GM12878 (cell line): Measurements from ENCODE around the gene MVB12B. TPM values are rescaled to one million over a fixed set of nuclear protein-coding genes. Genes with fewer than 3 reads are reported as not detected.

Experiments
- ATAC-seq: fragments of 200-7000 bp; cut with Tn5 transposase; 3 replicates; pipeline ENCODE4 v1.9.1; 2020; ENCODE audit warnings: mild to moderate bottlenecking, moderate library complexity
- BruUV-seq: library from RNA; stranded (reverse); fragments of 400-500 nt; replicated peaks from 2 replicates; lab custom pipeline; 2021; lab: Mats Ljungman, UMichigan
- CTCF ChIA-PET: fragments of 300-600 bp; sonication (Branson Sonifier 250); formaldehyde crosslinking; extraction: SDS; loops from one replicate; lab custom pipeline; 2021; ENCODE audit warnings: inconsistent platforms; lab: Yijun Ruan, JAX
- POLR2A ChIA-PET: fragments of 350-600 bp; formaldehyde crosslinking; extraction: SDS; loops from one replicate; lab custom pipeline; 2021; ENCODE audit warnings: inconsistent platforms; lab: Charles Lee
- RAD21 ChIA-PET: fragments of 300-600 bp; sonication (Branson Sonifier 250); formaldehyde crosslinking; loops from one replicate; lab custom pipeline; 2023; ENCODE audit warnings: antibody characterized with exemption; ENCODE audit not compliant: unreplicated experiment; lab: Charles Lee
- SMC1A ChIA-PET: fragments of 300-600 bp; sonication (Branson Sonifier 250); formaldehyde crosslinking; loops from one replicate; lab custom pipeline; 2023; ENCODE audit not compliant: unreplicated experiment, uncharacterized antibody; lab: Charles Lee
- DNase-seq: peaks from one replicate; pipeline ENCODE4 v3.0.0-alpha.2; 2011; ENCODE audit warnings: low read depth, low spot score
- FAIRE-seq: peaks from 3 replicates; lab custom pipeline; 2011; peaks lifted over from hg19 to GRCh38; lab: Jason Lieb, UNC
- H2AFZ ChIP-seq: 2 replicates; pipeline ENCODE4 v1.6.0; 2011; ENCODE audit warnings: low read depth, low read length, control low read depth; ENCODE audit not compliant: control insufficient read depth
- H3K27ac ChIP-seq: 2 replicates; pipeline ENCODE4 v1.5.1; 2011; ENCODE audit warnings: control low read depth; ENCODE audit not compliant: control insufficient read depth, insufficient read depth
- H3K27me3 ChIP-seq, 2 experiments: replicated peaks in 1 of 2; 2 replicates each; pipeline versions ENCODE4 v1.6.0 to v1.6.1; 2011; ENCODE audit warnings: low read length in 1 of 2; ENCODE audit not compliant: control insufficient read depth in 2 of 2, insufficient read depth in 2 of 2
- H3K36me3 ChIP-seq, 2 experiments: 2 replicates each; pipeline ENCODE4 v1.5.1; 2011; ENCODE audit warnings: low read length in 1 of 2; ENCODE audit not compliant: control insufficient read depth in 2 of 2, insufficient read depth in 2 of 2
- H3K4me1 ChIP-seq: 2 replicates; pipeline ENCODE4 v1.6.1; 2011; ENCODE audit warnings: mild to moderate bottlenecking, low read length, moderate library complexity, mixed read lengths; ENCODE audit not compliant: control insufficient read depth, insufficient read depth
- H3K4me2 ChIP-seq: 2 replicates; pipeline ENCODE4 v1.6.0; 2011; ENCODE audit warnings: control low read depth; ENCODE audit not compliant: control insufficient read depth, insufficient read depth
- H3K4me3 ChIP-seq: fragments of 200-600 bp; sonication (generic); 2 replicates; pipeline ENCODE4 v1.5.1; 2016
- H3K79me2 ChIP-seq: 2 replicates; pipeline ENCODE4 v1.6.0; 2011; ENCODE audit warnings: low read length; ENCODE audit not compliant: control insufficient read depth, insufficient read depth
- H3K9ac ChIP-seq: 2 replicates; pipeline ENCODE4 v1.8.0; 2011; ENCODE audit warnings: low read length, control low read depth, mixed read lengths; ENCODE audit not compliant: control insufficient read depth, insufficient read depth
- H3K9me3 ChIP-seq: replicated peaks from 3 replicates; pipeline ENCODE4 v1.5.1; 2011; ENCODE audit warnings: mild to moderate bottlenecking, low read length; ENCODE audit not compliant: control insufficient read depth, insufficient read depth
- H4K20me1 ChIP-seq: 2 replicates; pipeline ENCODE4 v1.6.0; 2011; ENCODE audit not compliant: control insufficient read depth, insufficient read depth
- CREM ChIP-seq: IDR thresholded peaks from 2 replicates; pipeline ENCODE4 v1.6.1; 2014; ENCODE audit warnings: antibody characterized with exemption, low read depth
- WGBS: methylation state at CpG from one replicate; pipeline ENCODE4 v1.1.6; 2016; ENCODE audit warnings: low lambda C conversion rate; ENCODE audit not compliant: insufficient replicate concordance, insufficient coverage; ENCODE audit errors: missing lambda C conversion rate; 5-methylcytosine and 5-hydroxymethylcytosine counted together
- in situ Hi-C: fragments of 300-500 bp; cut with MboI; formaldehyde crosslinking; loops from 9 replicates; pipeline ENCODE4 v1.14.3; 2018; ENCODE audit warnings: mixed read lengths
- intact Hi-C: fragments of 100-400 bp; cut with micrococcal nuclease; formaldehyde crosslinking; loops from one replicate; pipeline ENCODE4 v1.14.2; 2022; ENCODE audit not compliant: unreplicated experiment
- polyA plus RNA-seq, 11 experiments: library from polyadenylated mRNA; depleted of rRNA in 4 of 11; unstranded in 6 of 11; stranded (reverse) in 5 of 11; fragments of >200 nt; fragmentation: Nextera tagmentation in 4 of 11; fragmentation: Illumina TruSeq in 1 of 11; extraction: Ambion mirVana in 4 of 11; extraction: Trizol in 1 of 11; gene quantifications; 1 replicate in 1 of 11; 2 replicates in 10 of 11; pipeline versions ENCODE4 v1.2.1 to v1.2.3, GENCODE V29; 2011 to 2016; ENCODE audit warnings: inconsistent platforms in 2 of 11, missing spikeins in 2 of 11, low read depth in 1 of 11
- total RNA-seq, 4 experiments: library from RNA; depleted of rRNA in 3 of 4; stranded (reverse); fragments of >200 nt in 3 of 4; fragmentation: Illumina TruSeq in 1 of 4; extraction: Trizol in 1 of 4; gene quantifications; 2 replicates each; pipeline versions ENCODE4 v1.2.1 to v1.2.3, GENCODE V29; 2013 to 2021
- TF ChIP-seq, protein P1 (sequence below): fragments of 450-650 bp; conservative IDR thresholded peaks from 2 replicates; pipeline ENCODE4 v1.6.1; 2017; ENCODE audit warnings: mild to moderate bottlenecking, moderate library complexity
- TF ChIP-seq, protein P2 (sequence below): fragments of 450-650 bp; formaldehyde crosslinking; IDR thresholded peaks from 2 replicates; pipeline ENCODE4 v1.4.0; 2020; ENCODE audit warnings: mild to moderate bottlenecking, moderate library complexity

MVB12B gene
- total and polyA plus RNA-seq, 10 of the 15 experiments (the other 5 are each of a cell fraction or from before 2014, with no cell fraction given) = 0.08 TPM; not detected in 9

GRCh38 chr9:126548312-126548711 is 221.7 kb downstream of the MVB12B start:
- ATAC-seq (no peak), FAIRE-seq (no peak), DNase-seq (no peak)
- RAD21 ChIA-PET = no interaction called here
- H4K20me1 ChIP-seq = no peaks in the 10 kb centered on the region
- no peaks in the 10 kb centered on the region; the same call in 2 of the 3 replicates for H3K9me3 ChIP-seq
- intact Hi-C loops (no loop called here), in situ Hi-C loops (no loop called here)
- no peak overlapping the region for H3K4me3 ChIP-seq
- no peaks in the 10 kb centered on the region for H3K27me3 ChIP-seq
- no peak overlapping the region for H2AFZ ChIP-seq
- WGBS = 10% methylated on average over 7 of the region's 7 CpGs
- H3K79me2 ChIP-seq = no peaks in the 10 kb centered on the region
- no TSS peak for BruUV-seq
- H3K4me1 ChIP-seq = no peaks in the 10 kb centered on the region
- no peak overlapping the region for H3K4me2 ChIP-seq
- H3K36me3 ChIP-seq = no peaks in the 10 kb centered on the region
- H3K27ac ChIP-seq = no peak overlapping the region
- POLR2A ChIA-PET = no interaction called here
- TF ChIP-seq, protein P1, sequence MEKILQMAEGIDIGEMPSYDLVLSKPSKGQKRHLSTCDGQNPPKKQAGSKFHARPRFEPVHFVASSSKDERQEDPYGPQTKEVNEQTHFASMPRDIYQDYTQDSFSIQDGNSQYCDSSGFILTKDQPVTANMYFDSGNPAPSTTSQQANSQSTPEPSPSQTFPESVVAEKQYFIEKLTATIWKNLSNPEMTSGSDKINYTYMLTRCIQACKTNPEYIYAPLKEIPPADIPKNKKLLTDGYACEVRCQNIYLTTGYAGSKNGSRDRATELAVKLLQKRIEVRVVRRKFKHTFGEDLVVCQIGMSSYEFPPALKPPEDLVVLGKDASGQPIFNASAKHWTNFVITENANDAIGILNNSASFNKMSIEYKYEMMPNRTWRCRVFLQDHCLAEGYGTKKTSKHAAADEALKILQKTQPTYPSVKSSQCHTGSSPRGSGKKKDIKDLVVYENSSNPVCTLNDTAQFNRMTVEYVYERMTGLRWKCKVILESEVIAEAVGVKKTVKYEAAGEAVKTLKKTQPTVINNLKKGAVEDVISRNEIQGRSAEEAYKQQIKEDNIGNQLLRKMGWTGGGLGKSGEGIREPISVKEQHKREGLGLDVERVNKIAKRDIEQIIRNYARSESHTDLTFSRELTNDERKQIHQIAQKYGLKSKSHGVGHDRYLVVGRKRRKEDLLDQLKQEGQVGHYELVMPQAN = no peak
- CTCF ChIA-PET = interaction anchor here (1.3 kb wide), 1 partner anchor 50 kb away, joined by 3 read pairs; no protein-coding TSS in a partner anchor
- H3K9ac ChIP-seq = no peak overlapping the region
- SMC1A ChIA-PET = no interaction called here

- SMC1A ChIA-PET = no interaction called here
- H3K27ac ChIP-seq = no peak overlapping the region
- in situ Hi-C loops = no loop called here
- no peaks in the 10 kb centered on the region for H3K36me3 ChIP-seq
- BruUV-seq = no TSS peak
- TF ChIP-seq, protein P2, sequence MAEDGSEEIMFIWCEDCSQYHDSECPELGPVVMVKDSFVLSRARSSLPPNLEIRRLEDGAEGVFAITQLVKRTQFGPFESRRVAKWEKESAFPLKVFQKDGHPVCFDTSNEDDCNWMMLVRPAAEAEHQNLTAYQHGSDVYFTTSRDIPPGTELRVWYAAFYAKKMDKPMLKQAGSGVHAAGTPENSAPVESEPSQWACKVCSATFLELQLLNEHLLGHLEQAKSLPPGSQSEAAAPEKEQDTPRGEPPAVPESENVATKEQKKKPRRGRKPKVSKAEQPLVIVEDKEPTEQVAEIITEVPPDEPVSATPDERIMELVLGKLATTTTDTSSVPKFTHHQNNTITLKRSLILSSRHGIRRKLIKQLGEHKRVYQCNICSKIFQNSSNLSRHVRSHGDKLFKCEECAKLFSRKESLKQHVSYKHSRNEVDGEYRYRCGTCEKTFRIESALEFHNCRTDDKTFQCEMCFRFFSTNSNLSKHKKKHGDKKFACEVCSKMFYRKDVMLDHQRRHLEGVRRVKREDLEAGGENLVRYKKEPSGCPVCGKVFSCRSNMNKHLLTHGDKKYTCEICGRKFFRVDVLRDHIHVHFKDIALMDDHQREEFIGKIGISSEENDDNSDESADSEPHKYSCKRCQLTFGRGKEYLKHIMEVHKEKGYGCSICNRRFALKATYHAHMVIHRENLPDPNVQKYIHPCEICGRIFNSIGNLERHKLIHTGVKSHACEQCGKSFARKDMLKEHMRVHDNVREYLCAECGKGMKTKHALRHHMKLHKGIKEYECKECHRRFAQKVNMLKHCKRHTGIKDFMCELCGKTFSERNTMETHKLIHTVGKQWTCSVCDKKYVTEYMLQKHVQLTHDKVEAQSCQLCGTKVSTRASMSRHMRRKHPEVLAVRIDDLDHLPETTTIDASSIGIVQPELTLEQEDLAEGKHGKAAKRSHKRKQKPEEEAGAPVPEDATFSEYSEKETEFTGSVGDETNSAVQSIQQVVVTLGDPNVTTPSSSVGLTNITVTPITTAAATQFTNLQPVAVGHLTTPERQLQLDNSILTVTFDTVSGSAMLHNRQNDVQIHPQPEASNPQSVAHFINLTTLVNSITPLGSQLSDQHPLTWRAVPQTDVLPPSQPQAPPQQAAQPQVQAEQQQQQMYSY (CRISPR knock-in tag) = no peak
- TF ChIP-seq CREM = no peak
- TF ChIP-seq, all 136 proteins: peak for 0
- ATAC-seq (no peak), FAIRE-seq (no peak), DNase-seq (no peak)
- H3K9me3 ChIP-seq = no peaks in the 10 kb centered on the region; the same call in 2 of the 3 replicates
- POLR2A ChIA-PET = interaction anchor here (0.5 kb wide), 1 partner anchor 35 kb away, joined by 3 read pairs; no protein-coding TSS in a partner anchor
- RAD21 ChIA-PET = no interaction called here
- H3K27me3 ChIP-seq = no peaks in the 10 kb centered on the region
- no peaks in the 10 kb centered on the region for H3K4me1 ChIP-seq
- H2AFZ ChIP-seq = no peak overlapping the region
- H4K20me1 ChIP-seq = no peaks in the 10 kb centered on the region
- CTCF ChIA-PET = no interaction called here
- no peak overlapping the region for H3K9ac ChIP-seq
- intact Hi-C loops = no loop called here
- no peak overlapping the region for H3K4me3 ChIP-seq
- H3K79me2 ChIP-seq = no peaks in the 10 kb centered on the region
- H3K4me2 ChIP-seq = no peak overlapping the region
- 41% methylated on average over 21 of the region's 21 CpGs for WGBS
Observed at GRCh38 chr9:126549246-126550006, 222.8 kb downstream of the MVB12B start.
